H1 (cell line): Measurements from ENCODE around the gene OCRL. TPM values are rescaled to one million over a fixed set of nuclear protein-coding genes. Genes with fewer than 3 reads are reported as not detected.

Experiments
- CTCF ChIA-PET: fragments of 300-600 bp; sonication (Branson Sonifier 250); formaldehyde crosslinking; loops from one replicate; lab custom pipeline; 2021; ENCODE audit not compliant: partially characterized antibody; lab: Charles Lee
- POLR2A ChIA-PET: fragments of 300-600 bp; sonication (Branson Sonifier 250); formaldehyde crosslinking; loops from one replicate; lab custom pipeline; 2021; ENCODE audit warnings: inconsistent platforms; ENCODE audit not compliant: partially characterized antibody; lab: Charles Lee
- DNase-seq, 2 experiments: peaks; one replicate each; pipeline versions ENCODE4 v3.0.0 to v3.0.0-alpha.2; 2010 to 2022; ENCODE audit warnings: low spot score in 2 of 2, low read depth in 1 of 2, mixed read lengths in 1 of 2
- FAIRE-seq: peaks from 2 replicates; lab custom pipeline; 2011; peaks lifted over from hg19 to GRCh38; lab: Jason Lieb, UNC
- H2AFZ ChIP-seq: 2 replicates; pipeline ENCODE4 v1.8.1; 2012; ENCODE audit warnings: low read length, inconsistent platforms
- H2AK5ac ChIP-seq: 2 replicates; pipeline ENCODE4 v1.6.1; 2013; ENCODE audit warnings: low read depth, low read length
- H2BK120ac ChIP-seq: replicated peaks from 2 replicates; pipeline ENCODE3; 2013; ENCODE audit warnings: low read depth, low read length, inconsistent platforms
- H2BK12ac ChIP-seq: 2 replicates; pipeline ENCODE4 v1.6.1; 2013; ENCODE audit warnings: low read depth, low read length
- H2BK15ac ChIP-seq: 2 replicates; pipeline ENCODE4 v1.6.1; 2013; ENCODE audit warnings: low read length
- H2BK20ac ChIP-seq: 2 replicates; pipeline ENCODE4 v1.6.1; 2013; ENCODE audit warnings: low read length
- H2BK5ac ChIP-seq: 2 replicates; pipeline ENCODE4 v1.6.1; 2013; ENCODE audit warnings: low read depth, low read length
- H3K14ac ChIP-seq: 2 replicates; pipeline ENCODE4 v1.6.1; 2013; ENCODE audit warnings: inconsistent platforms; ENCODE audit not compliant: insufficient read length
- H3K18ac ChIP-seq: 2 replicates; pipeline ENCODE4 v1.6.1; 2013; ENCODE audit warnings: low read length; ENCODE audit errors: extremely low read depth
- H3K23ac ChIP-seq: 2 replicates; pipeline ENCODE4 v1.6.1; 2013; ENCODE audit warnings: inconsistent platforms; ENCODE audit not compliant: insufficient read length
- H3K23me2 ChIP-seq: 2 replicates; pipeline ENCODE4 v1.6.1; 2013; ENCODE audit warnings: low read depth, low read length
- H3K27ac ChIP-seq: 2 replicates; pipeline ENCODE4 v1.6.1; 2011; ENCODE audit warnings: low read depth, low read length, inconsistent platforms
- H3K27me3 ChIP-seq, 4 experiments: replicated peaks in 1 of 4; 1 replicate in 1 of 4; 2 replicates in 3 of 4; pipeline versions ENCODE4 v1.6.1 to v1.8.1; 2011 to 2013; ENCODE audit warnings: low read length in 3 of 4, mild to moderate bottlenecking in 3 of 4, inconsistent platforms in 2 of 4, mixed read lengths in 2 of 4, moderate library complexity in 1 of 4; ENCODE audit not compliant: control insufficient read depth in 3 of 4, insufficient read depth in 3 of 4; ENCODE audit errors: extremely low read depth in 1 of 4
- H3K36me3 ChIP-seq, 4 experiments: 2 replicates each; pipeline versions ENCODE4 v1.6.1 to v1.8.1; 2011 to 2013; ENCODE audit warnings: mild to moderate bottlenecking in 4 of 4, low read length in 3 of 4, moderate library complexity in 2 of 4, control low read depth in 1 of 4, inconsistent platforms in 1 of 4; ENCODE audit not compliant: insufficient read depth in 4 of 4, control insufficient read depth in 2 of 4
- H3K4ac ChIP-seq: replicated peaks from 2 replicates; pipeline ENCODE3; 2013; ENCODE audit warnings: low read length, low read depth, mixed read lengths, inconsistent platforms; ENCODE audit not compliant: insufficient read length
- H3K4me1 ChIP-seq, 4 experiments: replicated peaks in 1 of 4; 1 replicate in 1 of 4; 2 replicates in 3 of 4; pipeline versions ENCODE4 v1.6.1 to v1.8.1; 2011 to 2013; ENCODE audit warnings: low read length in 3 of 4, inconsistent platforms in 2 of 4, mixed read lengths in 1 of 4; ENCODE audit not compliant: insufficient read depth in 4 of 4, control insufficient read depth in 3 of 4
- H3K4me2 ChIP-seq, 2 experiments: 2 replicates each; pipeline versions ENCODE4 v1.6.1 to v1.8.1; 2011 to 2013; ENCODE audit warnings: low read depth in 2 of 2, low read length in 2 of 2, control low read depth in 1 of 2, inconsistent platforms in 1 of 2, mild to moderate bottlenecking in 1 of 2; ENCODE audit not compliant: insufficient read depth in 1 of 2
- H3K4me3 ChIP-seq, 4 experiments: fragments of 200-600, 300-600 bp in 1 of 4; sonication (generic), shearing (Covaris generic), sonication (Bioruptor Twin) in 1 of 4; 2 replicates each; pipeline versions ENCODE4 v1.5.1 to v1.8.1; 2011 to 2016; ENCODE audit warnings: low read length in 4 of 4, low read depth in 3 of 4, control low read depth in 2 of 4, inconsistent platforms in 2 of 4, mild to moderate bottlenecking in 2 of 4, mixed read lengths in 1 of 4, moderate library complexity in 1 of 4; ENCODE audit not compliant: insufficient read depth in 2 of 4; ENCODE audit errors: extremely low read depth in 1 of 4
- H3K56ac ChIP-seq: replicated peaks from 2 replicates; pipeline ENCODE3; 2013; ENCODE audit warnings: low read depth, mild to moderate bottlenecking, mixed read lengths, low read length, inconsistent platforms; ENCODE audit not compliant: insufficient read length
- H3K79me1 ChIP-seq: 2 replicates; pipeline ENCODE4 v1.6.1; 2013; ENCODE audit warnings: low read depth, low read length, control low read depth
- H3K79me2 ChIP-seq, 2 experiments: 2 replicates each; pipeline versions ENCODE4 v1.6.1 to v1.8.1; 2012 to 2013; ENCODE audit warnings: low read length in 2 of 2, mild to moderate bottlenecking in 2 of 2, inconsistent platforms in 1 of 2; ENCODE audit not compliant: insufficient read depth in 2 of 2, control insufficient read depth in 1 of 2
- H3K9ac ChIP-seq, 4 experiments: replicated peaks in 1 of 4; 1 replicate in 1 of 4; 2 replicates in 3 of 4; pipeline versions ENCODE4 v1.6.1 to v1.8.1; 2011 to 2013; ENCODE audit warnings: low read depth in 3 of 4, low read length in 3 of 4, control low read depth in 2 of 4, mild to moderate bottlenecking in 2 of 4, moderate library complexity in 2 of 4, inconsistent platforms in 1 of 4; ENCODE audit errors: extremely low read depth in 1 of 4
- H3K9me3 ChIP-seq, 2 experiments: 2 replicates each; pipeline versions ENCODE4 v1.6.1 to v1.8.1; 2012 to 2013; ENCODE audit warnings: mild to moderate bottlenecking in 2 of 2, moderate library complexity in 2 of 2, control low read depth in 1 of 2, inconsistent platforms in 1 of 2, low read depth in 1 of 2, low read length in 1 of 2, mixed read lengths in 1 of 2; ENCODE audit not compliant: insufficient read depth in 2 of 2
- H4K20me1 ChIP-seq, 2 experiments: replicated peaks in 1 of 2; 2 replicates each; pipeline versions ENCODE3 to v1.8.1; 2011 to 2013; ENCODE audit warnings: inconsistent platforms in 2 of 2, low read length in 2 of 2, mild to moderate bottlenecking in 1 of 2; ENCODE audit not compliant: insufficient read depth in 2 of 2, control insufficient read depth in 1 of 2
- H4K5ac ChIP-seq: 2 replicates; pipeline ENCODE4 v1.6.1; 2013; ENCODE audit warnings: low read length, low read depth, mixed read lengths, inconsistent platforms; ENCODE audit not compliant: insufficient read length
- H4K8ac ChIP-seq: 2 replicates; pipeline ENCODE4 v1.8.0; 2013; ENCODE audit warnings: mild to moderate bottlenecking, moderate library complexity, low read length, inconsistent platforms; ENCODE audit not compliant: insufficient read depth; ENCODE audit errors: extremely low read depth
- H4K91ac ChIP-seq: replicated peaks from 2 replicates; pipeline ENCODE3; 2013; ENCODE audit warnings: low read length, mixed read lengths, inconsistent platforms; ENCODE audit not compliant: insufficient read length
- BACH1 ChIP-seq: IDR thresholded peaks from 2 replicates; pipeline ENCODE4 v1.6.1; 2012; ENCODE audit warnings: low read length, improper control_type of control experiment
- CEBPB ChIP-seq: IDR thresholded peaks from 2 replicates; pipeline ENCODE4 v1.6.1; 2012; ENCODE audit warnings: low read depth, low read length
- CHD1 ChIP-seq: IDR thresholded peaks from 2 replicates; pipeline ENCODE4 v1.6.1; 2012; ENCODE audit warnings: low read depth, low read length, improper control_type of control experiment
- CHD2 ChIP-seq: IDR thresholded peaks from 2 replicates; pipeline ENCODE4 v1.6.1; 2012; ENCODE audit warnings: low read length, improper control_type of control experiment
- HDAC6 ChIP-seq: IDR thresholded peaks from one replicate; pipeline ENCODE4 v1.7.1; 2012; ENCODE audit warnings: low read depth, mild to moderate bottlenecking, inconsistent platforms, low read length, moderate library complexity
- JUN ChIP-seq: IDR thresholded peaks from 2 replicates; pipeline ENCODE4 v1.6.1; 2011; ENCODE audit warnings: low read depth, mild to moderate bottlenecking, improper control_type of control experiment, low read length
- KDM5A ChIP-seq: fragments of 200-600 bp; IDR thresholded peaks from 2 replicates; pipeline ENCODE4 v1.7.1; 2012; ENCODE audit warnings: mild to moderate bottlenecking, low read length, inconsistent platforms, mixed read lengths
- MAFK ChIP-seq: IDR thresholded peaks from 2 replicates; pipeline ENCODE4 v1.6.1; 2012; ENCODE audit warnings: low read depth, mild to moderate bottlenecking, improper control_type of control experiment, low read length
- PHF8 ChIP-seq: fragments of 200-600 bp; sonication (generic); conservative IDR thresholded peaks from 2 replicates; pipeline ENCODE4 v1.7.1; 2012; ENCODE audit warnings: low read depth, mild to moderate bottlenecking, inconsistent platforms, low read length, moderate library complexity
- RAD21 ChIP-seq, 2 experiments: IDR thresholded peaks in 1 of 2; conservative IDR thresholded peaks in 1 of 2; 2 replicates each; pipeline ENCODE4 v1.6.1; 2011; ENCODE audit warnings: low read depth in 2 of 2, low read length in 2 of 2, improper control_type of control experiment in 1 of 2, inconsistent platforms in 1 of 2, mild to moderate bottlenecking in 1 of 2, moderate library complexity in 1 of 2
- RXRA ChIP-seq: IDR thresholded peaks from 2 replicates; pipeline ENCODE4 v1.6.1; 2011; ENCODE audit warnings: low read depth, mild to moderate bottlenecking, low read length, moderate library complexity; ENCODE audit not compliant: insufficient read depth
- SRF ChIP-seq: IDR thresholded peaks from 2 replicates; pipeline ENCODE4 v1.6.1; 2011; ENCODE audit warnings: mild to moderate bottlenecking, low read depth, low read length, moderate library complexity
- WGBS, 2 experiments: shearing (Covaris generic) in 1 of 2; methylation state at CpG; one replicate each; pipeline versions ENCODE4 v1.1.6 to v1.1.7; 2013 to 2015; ENCODE audit warnings: low lambda C conversion rate in 2 of 2, mixed read lengths in 2 of 2, inconsistent platforms in 1 of 2, low coverage in 1 of 2, missing lambda C conversion rate in 1 of 2; ENCODE audit not compliant: insufficient replicate concordance in 2 of 2, insufficient coverage in 1 of 2, insufficient read length in 1 of 2; ENCODE audit errors: extremely low coverage in 1 of 2, missing lambda C conversion rate in 1 of 2; 5-methylcytosine and 5-hydroxymethylcytosine counted together
- polyA plus RNA-seq, 7 experiments: library from polyadenylated mRNA; depleted of rRNA in 3 of 7; stranded (reverse) in 5 of 7; unstranded in 2 of 7; fragments of >200 nt in 5 of 7; fragments of 200-250 nt in 2 of 7; gene quantifications; 1 replicate in 5 of 7; 2 replicates in 1 of 7; 4 replicates in 1 of 7; pipeline versions ENCODE4 v1.2.1 to v1.2.3, GENCODE V29; 2011 to 2013; ENCODE audit warnings: missing spikeins in 2 of 7, mixed read lengths in 2 of 7
- total RNA-seq: library from RNA; stranded (reverse); fragmentation: NEBNext Ultra II Directional; extraction: Animal tissue kit (Norgen Biotek cat#: 25700); gene quantifications from 2 replicates; pipeline ENCODE4 v1.2.1, GENCODE V29; 2021
- TF ChIP-seq, protein P1 (sequence below): IDR thresholded peaks from 2 replicates; pipeline ENCODE4 v1.6.1; 2012; ENCODE audit warnings: inconsistent platforms
- TF ChIP-seq, protein P2 (sequence below): IDR thresholded peaks from 2 replicates; pipeline ENCODE4 v1.6.1; 2011; ENCODE audit warnings: low read length, improper control_type of control experiment

Gene OCRL
- total and polyA plus RNA-seq, 2 of the 8 experiments (the other 6 are each of a cell fraction or from before 2014, with no cell fraction given), result 12.7 to 15.1 TPM

DNA sequence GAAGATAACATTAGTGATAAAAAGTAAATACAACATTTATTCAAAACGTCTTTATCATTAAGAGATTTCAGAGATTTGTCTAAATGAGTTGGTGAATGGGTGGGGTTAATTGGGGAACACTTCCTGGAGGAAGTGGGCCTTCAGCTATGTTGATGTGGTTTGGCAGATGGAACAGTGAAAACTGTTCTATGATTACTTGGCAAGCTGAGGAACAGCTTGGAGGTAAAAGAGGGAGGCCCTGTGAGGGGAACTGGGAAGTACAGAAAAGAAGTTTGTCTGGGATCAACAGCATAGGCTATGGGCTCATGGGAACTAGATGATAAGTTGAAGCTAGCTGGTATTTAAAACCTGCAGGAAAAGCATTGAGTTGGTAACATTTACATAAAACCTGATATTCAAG lies 26.0 kb downstream of the OCRL start:
- H3K4me1 ChIP-seq, result no peaks in the 10 kb centered on the region
- no peaks in the 10 kb centered on the region for H4K20me1 ChIP-seq
- H3K79me1 ChIP-seq, result no peaks in the 10 kb centered on the region
- no peak overlapping the region for H3K27ac ChIP-seq
- no peak for FAIRE-seq
- DNase-seq, result no peak
- H3K18ac ChIP-seq, result no peak overlapping the region
- no peaks in the 10 kb centered on the region for H3K27me3 ChIP-seq
- ChIA-PET POLR2A (no interaction called here), CTCF (no interaction called here)
- no peak overlapping the region for H3K56ac ChIP-seq
- no peak overlapping the region for H4K5ac ChIP-seq
- no peak overlapping the region for H2BK120ac ChIP-seq
- no peak overlapping the region for H2BK12ac ChIP-seq
- H4K8ac ChIP-seq, result no peak overlapping the region
- no peak overlapping the region for H3K4ac ChIP-seq
- no peak overlapping the region for H4K91ac ChIP-seq
- no peak overlapping the region for H3K4me3 ChIP-seq
- H2BK5ac ChIP-seq, result no peak overlapping the region
- no peak overlapping the region for H3K9ac ChIP-seq
- WGBS, 2 experiments, result 88% methylated on average over 1 of the region's 1 CpG; no CpG with 5 or more reads in 1 of the 2 experiments
- no peak overlapping the region for H2BK20ac ChIP-seq
- H2AFZ ChIP-seq, result no peak overlapping the region
- H3K9me3 ChIP-seq, result no peaks in the 10 kb centered on the region
- peaks cover under 1 to 45% (median 13%) of the 10 kb centered on the region in 4 experiments; a peak in 6 of 8 replicates for H3K36me3 ChIP-seq
- no peak overlapping the region for H2AK5ac ChIP-seq
- H3K79me2 ChIP-seq, result no peaks in the 10 kb centered on the region
- H3K14ac ChIP-seq, result no peak overlapping the region
- H3K23ac ChIP-seq, result no peak overlapping the region
- no peaks in the 10 kb centered on the region for H3K23me2 ChIP-seq
- no peak overlapping the region for H3K4me2 ChIP-seq
- H2BK15ac ChIP-seq, result no peak overlapping the region
- TF ChIP-seq, protein P1, sequence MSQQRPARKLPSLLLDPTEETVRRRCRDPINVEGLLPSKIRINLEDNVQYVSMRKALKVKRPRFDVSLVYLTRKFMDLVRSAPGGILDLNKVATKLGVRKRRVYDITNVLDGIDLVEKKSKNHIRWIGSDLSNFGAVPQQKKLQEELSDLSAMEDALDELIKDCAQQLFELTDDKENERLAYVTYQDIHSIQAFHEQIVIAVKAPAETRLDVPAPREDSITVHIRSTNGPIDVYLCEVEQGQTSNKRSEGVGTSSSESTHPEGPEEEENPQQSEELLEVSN, result no peak
- TF ChIP-seq MAFK, result no peak
- no peak for TF ChIP-seq SRF
- no peak for TF ChIP-seq BACH1
- TF ChIP-seq RAD21 (IDR thresholded peaks at IDR 0.05 in 1 of 2, conservative IDR thresholded peaks at IDR 0.05 in 1 of 2; ENCODE audit: low read depth in 2 of 2, low read length in 2 of 2), result no peak
- no peak for TF ChIP-seq CEBPB
- no peak for TF ChIP-seq JUN
- TF ChIP-seq CHD2, result no peak
- no peak for TF ChIP-seq PHF8
- no peak for TF ChIP-seq RXRA
- no peak for TF ChIP-seq HDAC6
- TF ChIP-seq, protein P2, sequence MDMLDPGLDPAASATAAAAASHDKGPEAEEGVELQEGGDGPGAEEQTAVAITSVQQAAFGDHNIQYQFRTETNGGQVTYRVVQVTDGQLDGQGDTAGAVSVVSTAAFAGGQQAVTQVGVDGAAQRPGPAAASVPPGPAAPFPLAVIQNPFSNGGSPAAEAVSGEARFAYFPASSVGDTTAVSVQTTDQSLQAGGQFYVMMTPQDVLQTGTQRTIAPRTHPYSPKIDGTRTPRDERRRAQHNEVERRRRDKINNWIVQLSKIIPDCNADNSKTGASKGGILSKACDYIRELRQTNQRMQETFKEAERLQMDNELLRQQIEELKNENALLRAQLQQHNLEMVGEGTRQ, result no peak
- no peak for TF ChIP-seq KDM5A
- no peak for TF ChIP-seq CHD1
